NCI-H2196 (cell line): Measurements from ENCODE around the gene B4GALNT1.
"Not testable (repeated sequence)": the region's sequence is repeated elsewhere in the genome, so short reads cannot be mapped to it uniquely, and the experiment has no call there.

Experiments
- DNase-seq: peaks from one replicate; lab custom pipeline; 2025; ENCODE audit not compliant: unreplicated experiment; lab: John Stamatoyannopoulos, UW

B4GALNT1 gene

GRCh38 chr12:57621497-57622292, 11.3 kb downstream of the B4GALNT1 start:
- peak; percentile 50 for DNase-seq

DNA sequence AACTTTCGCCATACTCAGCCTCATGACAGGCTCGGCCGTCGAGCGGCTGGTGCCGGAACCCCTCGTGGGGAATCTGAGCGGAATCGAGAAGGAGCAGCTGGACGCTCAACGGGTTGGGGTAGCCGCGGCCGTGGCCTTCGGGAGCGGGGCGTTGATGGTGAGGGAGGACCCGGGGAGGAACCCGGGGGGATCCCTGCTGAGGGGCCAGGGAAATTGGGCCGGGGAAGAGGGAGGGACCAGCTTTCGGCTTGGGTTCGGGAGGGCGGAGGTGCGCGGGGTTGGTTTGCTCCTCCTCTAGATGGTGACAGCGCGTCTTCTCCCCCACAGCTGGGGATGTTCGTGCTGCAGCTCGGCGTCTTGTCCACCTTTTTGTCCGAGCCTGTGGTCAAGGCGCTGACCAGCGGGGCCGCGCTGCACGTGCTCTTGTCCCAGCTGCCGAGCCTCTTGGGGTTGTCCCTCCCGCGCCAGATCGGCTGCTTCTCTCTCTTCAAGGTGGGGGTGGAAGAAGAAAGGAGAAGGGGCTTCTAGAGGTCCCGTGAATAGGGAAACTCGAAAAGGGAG, 12.0 kb downstream of the B4GALNT1 start:
- no peak for DNase-seq

GRCh38 chr12:57620245-57620935, 12.6 kb downstream of the B4GALNT1 start:
- no peak for DNase-seq

DNA sequence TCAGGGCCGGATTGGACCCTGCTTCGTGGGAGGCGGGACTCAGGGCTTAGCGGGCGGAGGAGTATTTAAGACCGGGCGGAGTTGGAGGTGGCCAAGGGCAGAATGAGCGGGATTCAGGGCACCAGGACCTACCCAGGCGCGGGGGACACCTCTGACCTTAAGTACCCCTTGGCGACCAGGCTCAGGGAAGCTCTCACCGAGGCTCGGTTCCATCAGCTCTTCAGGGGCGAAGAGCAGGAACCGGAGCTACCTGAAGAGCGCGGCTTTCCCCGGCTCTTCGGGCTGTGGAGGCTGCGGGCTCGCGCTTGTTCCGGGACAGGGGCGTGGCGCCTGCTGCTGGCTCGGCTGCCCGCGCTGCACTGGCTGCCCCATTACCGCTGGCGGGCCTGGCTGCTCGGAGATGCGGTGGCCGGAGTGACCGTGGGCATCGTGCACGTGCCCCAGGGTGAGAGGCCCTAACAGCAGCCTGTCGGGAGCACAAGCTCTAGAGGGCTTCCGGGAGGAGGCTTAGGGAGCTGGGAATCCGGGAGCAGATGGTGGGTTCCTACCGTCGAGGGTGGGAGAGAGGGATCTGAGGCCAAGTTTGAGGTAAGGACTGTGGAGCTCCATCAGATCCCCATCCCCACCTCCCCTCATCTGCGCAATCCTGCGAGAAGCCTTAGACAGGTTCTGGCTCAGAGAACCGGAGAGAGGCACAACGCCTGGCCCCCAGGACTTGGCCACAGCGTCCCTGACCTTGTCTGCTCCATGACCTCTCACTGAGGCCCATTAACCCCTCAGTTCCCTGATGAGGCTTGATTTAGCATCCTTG, 13.4 kb downstream of the B4GALNT1 start:
- DNase-seq = no peak

DNA sequence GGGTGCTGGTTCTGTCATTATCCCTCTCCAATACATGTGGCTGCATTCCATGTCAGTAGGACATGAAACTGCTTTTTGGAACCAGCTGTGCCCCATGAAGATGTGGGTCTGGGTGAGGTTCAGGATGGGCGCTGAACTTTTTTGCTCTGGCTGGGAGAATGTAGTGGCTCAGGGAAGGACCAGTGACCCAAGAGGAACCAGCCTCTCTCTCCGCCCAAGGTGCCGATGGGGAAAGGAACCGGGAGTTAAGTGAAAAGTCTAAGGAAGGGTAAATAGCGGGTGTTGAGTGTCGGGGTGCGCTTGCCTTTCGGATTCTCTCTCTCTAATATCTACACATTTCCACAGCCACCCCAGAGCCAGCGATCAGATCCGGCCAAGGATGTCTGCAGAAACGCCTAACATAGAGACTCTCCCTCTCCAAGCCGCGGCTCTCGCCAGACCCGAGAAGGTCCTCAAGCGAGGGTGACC, 14.0 kb downstream of the B4GALNT1 start:
- no peak for DNase-seq

- not testable (repeated sequence) for DNase-seq
Observed at GRCh38 chr12:57618431-57618830, 14.6 kb downstream of the B4GALNT1 start.

DNA sequence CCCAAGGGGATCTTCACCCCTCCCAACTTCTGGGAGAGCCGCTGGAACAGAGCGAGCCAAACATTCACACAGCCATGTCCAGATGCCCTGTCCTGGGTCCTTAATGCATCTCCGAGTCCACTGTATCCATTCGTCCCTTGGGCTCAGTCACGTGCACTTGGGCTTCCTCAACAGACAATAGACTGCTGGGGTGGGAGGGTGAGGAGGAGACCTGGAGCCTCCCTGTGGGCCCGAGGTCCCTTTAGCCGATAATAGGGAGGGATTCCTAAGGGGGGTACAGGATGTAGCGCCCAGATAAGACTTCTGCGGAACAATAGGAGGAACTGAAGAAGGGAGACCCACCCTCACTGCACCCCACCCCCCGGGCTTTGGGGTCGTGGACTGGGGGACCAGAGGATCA, 15.1 kb downstream of the B4GALNT1 start:
- no peak for DNase-seq

GRCh38 chr12:57616383-57617101, 16.5 kb downstream of the B4GALNT1 start:
- DNase-seq = no peak

GRCh38 chr12:57615637-57616036, 17.4 kb downstream of the B4GALNT1 start:
- DNase-seq = no peak

DNA sequence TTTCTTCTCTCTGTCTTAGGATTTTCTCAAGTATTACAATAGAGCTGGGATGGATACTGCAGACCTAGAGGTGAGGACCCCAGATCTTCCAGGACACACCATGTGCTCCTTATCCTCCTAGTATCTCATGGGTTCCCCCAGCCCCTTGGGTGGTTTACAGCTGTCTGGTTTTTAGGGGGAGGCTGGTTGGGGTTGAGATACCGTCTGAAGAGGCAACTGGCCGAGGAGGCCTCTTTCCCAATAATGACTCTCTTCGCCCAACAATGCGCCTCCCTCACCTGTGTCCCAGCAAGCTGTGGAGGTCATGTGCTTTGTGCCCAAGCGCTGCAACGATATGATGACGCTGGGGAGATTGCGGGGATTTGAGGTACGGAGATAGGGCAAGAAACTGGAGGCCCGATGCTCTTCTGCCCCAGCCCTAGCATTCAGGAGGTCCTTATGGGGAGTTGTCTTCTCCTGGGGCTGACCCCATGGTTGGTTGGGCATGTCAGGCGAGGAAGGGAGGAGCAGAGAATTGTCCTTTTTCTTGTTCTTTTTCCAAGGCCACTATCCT, 18.0 kb downstream of the B4GALNT1 start:
- no peak for DNase-seq

DNA sequence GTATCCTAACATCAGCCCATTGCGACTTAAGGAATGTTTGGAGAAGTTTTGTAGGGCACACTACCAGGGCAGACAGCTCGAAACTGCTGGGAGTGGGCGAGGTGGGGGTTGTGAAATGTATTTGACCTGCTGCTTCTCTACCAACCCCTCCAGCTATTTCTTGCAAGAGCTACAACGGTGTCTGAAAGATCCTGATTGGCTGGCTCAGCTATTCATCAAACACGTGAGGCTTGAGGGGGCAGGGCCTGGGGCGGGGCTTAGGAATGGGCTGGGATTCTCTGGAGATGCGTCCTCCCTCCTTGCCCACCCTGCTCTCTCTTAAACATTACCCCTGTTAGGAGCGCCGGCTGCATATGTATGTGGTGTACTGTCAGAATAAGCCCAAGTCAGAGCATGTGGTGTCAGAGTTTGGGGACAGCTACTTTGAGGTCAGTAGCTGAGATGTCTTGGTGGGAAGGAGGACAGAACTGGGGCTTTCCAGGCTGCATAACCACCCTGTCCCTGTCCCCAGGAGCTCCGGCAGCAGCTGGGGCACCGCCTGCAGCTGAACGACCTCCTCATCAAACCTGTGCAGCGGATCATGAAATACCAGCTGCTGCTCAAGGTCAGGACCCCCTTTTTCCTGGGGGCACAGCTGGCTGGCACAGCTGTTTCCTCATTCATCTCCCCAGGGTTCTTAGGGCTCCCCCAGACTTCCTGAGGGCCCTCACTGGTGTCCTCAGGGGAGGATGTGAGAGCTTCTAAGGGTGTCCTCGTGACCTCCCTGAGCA, 18.6 kb downstream of the B4GALNT1 start:
- DNase-seq = peak; percentile 16

GRCh38 chr12:57613427-57614109, 19.4 kb downstream of the B4GALNT1 start:
- no peak for DNase-seq

DNA sequence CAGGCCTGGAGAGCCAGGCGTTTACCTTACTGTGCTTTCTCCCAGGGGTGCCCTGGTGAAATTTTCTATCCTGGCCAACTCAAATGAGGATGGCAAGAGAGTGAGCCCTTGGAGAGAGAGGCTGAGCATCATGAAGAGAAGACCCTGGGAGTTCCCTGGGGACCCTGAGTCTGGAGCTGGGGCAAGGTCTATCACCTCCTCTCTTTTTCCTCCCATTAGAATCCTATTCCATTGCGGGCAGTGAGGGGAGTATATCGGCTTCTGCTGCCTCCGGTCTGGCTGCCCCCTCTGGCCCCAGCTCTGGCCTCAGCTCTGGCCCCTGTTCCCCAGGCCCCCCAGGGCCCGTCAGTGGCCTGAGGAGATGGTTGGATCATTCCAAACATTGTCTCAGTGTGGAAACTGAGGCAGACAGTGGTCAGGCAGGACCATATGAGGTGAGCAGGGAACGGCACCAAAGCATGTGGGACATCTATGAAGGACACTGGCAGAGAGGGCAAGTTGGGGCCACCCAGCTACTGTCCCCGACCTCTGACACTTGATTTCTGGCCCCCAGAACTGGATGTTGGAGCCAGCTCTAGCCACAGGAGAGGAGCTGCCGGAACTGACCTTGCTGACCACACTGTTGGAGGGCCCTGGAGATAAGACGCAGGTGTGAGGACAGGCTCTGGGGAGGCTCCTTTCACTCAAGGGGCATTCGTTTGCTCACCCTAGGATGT, 20.1 kb downstream of the B4GALNT1 start:
- no peak for DNase-seq

- DNase-seq = no peak
Observed at GRCh38 chr12:57611827-57612710, 20.9 kb downstream of the B4GALNT1 start.

DNA sequence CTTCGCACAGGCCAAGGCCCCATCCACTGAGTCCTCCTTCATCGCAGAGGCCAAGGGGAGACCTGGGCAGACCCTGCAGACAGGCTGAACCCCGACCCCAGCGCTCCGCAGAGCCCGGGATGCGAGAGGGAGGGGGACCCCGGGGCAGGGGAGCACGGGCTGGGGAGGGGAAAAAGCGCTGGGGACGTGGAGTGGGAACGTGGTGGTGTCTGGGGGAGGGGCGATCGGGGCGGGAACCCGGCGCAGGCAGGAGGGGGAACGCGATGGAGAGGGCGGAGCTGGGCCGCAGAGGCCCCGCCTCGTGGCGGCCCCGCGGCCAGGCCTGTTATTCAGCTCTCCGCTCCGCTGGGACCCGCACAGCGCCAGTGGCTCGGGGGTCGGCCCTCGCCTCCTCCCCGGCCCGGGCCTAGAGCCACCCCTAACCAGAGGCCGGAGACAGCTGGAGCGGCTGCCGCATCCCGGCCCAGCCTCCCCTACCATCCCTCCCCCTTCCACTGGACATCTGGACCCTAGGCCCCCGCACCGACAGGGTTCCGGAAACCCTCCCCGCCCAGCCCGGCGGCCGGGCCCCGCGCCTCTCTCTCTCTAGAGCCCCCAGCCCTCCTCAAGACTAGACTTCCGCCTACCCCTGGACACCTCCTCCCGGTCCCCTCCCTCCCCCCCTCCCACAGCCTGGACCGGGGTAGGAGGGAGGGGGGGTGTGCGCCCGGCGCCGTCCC, 21.7 kb downstream of the B4GALNT1 start, which contains the start of gene ARHGEF25:
Gene ARHGEF25, plus strand, starts transcription at position 328 of the 719 bp plus-strand sequence. CDS start 460 bp downstream, outside the sequence.
- peak; percentile 50 for DNase-seq

GRCh38 chr12:57610554-57611107, 22.4 kb downstream of the B4GALNT1 start:
- no peak for DNase-seq
